GM23338 (cell line): ENCODE measurements around the gene ANKRD18A.
"Not testable (repeated sequence)": the region's sequence is repeated elsewhere in the genome, so short reads cannot be mapped to it uniquely, and the experiment has no call there.

ENCODE experiments used
- CREB1 ChIP-seq: fragments of 250-450 bp; sonication (Bioruptor Pico); IDR thresholded peaks from 2 replicates; pipeline ENCODE4 v1.5.0; 2020; ENCODE audit warnings: low read depth, mild to moderate bottlenecking, moderate library complexity
- CTCF ChIP-seq, 2 experiments: fragments of 200-600 bp in 1 of 2; sonication (generic) in 1 of 2; conservative IDR thresholded peaks; 2 replicates each; pipeline versions ENCODE4 v1.5.1 to v1.6.1; 2016 to 2017; ENCODE audit warnings: antibody characterized with exemption in 2 of 2, low read depth in 2 of 2, mild to moderate bottlenecking in 2 of 2, moderate library complexity in 1 of 2
- ZNF462 ChIP-seq: fragments of 250-450 bp; sonication (Bioruptor Pico); IDR thresholded peaks from 2 replicates; pipeline ENCODE4 v1.5.0; 2020; ENCODE audit warnings: mild to moderate bottlenecking, moderate library complexity

DNA sequence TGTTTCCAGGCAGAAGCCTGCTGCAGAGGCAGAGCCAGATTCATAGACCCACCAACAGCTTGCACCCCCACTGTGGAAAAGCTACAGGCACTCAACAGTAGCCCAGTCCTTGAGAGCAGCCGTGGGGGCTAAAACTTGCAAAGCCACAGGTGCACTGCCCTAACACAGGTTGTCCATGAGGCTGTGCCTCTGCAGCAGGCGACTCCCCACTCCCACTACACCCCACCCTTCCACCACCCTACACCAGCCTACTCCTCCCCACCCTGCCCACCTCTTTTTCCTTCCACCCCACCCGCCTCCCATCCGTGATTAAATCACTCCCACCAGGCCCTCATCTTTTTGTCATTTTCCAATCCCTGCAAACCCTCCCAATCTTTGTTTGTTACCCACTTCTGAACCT lies 55.2 kb downstream of the ANKRD18A start:
- not testable (repeated sequence) for TF ChIP-seq CTCF (conservative IDR thresholded peaks at IDR 0.05; ENCODE audit: low read depth in 2 of 2); ZNF462 (CRISPR knock-in tag); CREB1 (CRISPR knock-in tag)
